Measurements from ENCODE around the gene EPB41.

EPB41 gene

DNA sequence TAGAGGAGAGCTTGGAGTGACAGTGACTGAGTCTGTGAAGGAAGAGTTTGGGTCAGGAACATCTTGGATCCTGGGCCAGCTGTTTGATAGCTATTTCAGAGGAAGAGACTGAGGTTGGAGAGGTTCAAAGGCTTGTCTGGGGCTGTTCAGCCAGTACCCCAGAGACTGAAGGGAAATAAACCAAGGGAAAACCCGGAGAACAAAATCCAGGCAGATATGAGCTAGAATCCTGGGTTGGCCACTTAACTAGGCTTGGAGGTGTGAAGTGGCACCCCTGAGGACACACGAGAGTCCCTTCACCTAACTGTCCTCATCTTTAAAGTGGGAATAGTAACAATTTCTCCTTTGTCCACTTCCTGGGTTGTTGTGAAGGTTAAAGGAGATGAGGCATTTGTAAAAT lies 23.1 kb upstream of the EPB41 start:
- DNase-seq (ENCODE audit: low read depth), result no peak

DNA sequence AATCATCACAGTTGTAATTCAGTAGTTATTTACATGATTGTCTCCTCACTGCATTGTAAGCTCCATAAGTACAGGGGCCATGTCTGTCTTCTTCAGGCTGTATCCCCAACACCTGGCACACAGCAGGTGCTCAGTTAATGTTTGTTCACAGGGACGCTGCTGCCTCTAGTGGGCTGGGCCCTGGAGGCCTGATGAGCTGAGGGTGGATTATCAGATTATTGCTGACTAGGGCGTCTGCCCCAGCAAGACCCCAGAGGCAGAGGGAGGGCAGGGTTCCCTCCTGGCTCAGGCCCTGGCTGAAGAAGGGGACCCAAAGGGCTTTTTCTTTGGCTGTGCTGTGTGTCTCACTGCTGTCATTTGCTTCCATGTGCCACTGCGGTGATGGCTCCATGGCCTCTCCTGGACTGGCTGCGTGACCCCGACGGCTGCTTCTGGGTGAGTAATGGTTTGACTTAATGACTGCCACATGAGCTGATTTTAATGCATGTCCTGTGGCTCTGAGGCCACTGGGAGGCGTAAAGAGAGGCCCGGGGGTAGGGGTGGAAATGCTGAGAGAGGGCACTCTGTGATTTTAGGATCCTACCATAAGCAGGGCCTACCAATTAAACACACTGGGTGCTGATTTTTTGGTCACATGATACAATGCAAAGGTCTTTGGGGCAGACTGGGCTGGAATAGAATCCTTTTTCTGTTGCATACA lies 20.8 kb upstream of the EPB41 start:
- no peak for DNase-seq (ENCODE audit: low read depth)

DNA sequence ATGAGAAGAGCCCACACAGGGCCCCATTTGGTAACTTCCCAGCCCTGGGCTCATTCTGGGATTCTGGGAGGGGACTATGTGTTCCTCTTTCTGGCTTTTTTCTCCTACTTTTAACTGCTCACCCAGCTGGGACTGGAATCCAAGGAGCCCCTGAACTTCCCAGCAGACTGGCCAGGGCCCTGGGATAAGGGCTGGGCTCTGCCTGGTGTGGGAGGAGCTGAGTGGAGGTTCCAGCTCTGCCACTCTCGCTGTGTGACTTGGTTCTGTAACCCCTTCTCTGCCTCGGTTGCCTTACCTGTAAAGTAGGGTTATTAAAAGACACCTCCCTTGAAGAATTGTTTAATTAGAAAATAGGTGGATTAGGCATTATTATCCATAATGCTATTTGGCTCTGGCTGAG lies 19.6 kb upstream of the EPB41 start:
- no peak for DNase-seq (ENCODE audit: low read depth)

DNA sequence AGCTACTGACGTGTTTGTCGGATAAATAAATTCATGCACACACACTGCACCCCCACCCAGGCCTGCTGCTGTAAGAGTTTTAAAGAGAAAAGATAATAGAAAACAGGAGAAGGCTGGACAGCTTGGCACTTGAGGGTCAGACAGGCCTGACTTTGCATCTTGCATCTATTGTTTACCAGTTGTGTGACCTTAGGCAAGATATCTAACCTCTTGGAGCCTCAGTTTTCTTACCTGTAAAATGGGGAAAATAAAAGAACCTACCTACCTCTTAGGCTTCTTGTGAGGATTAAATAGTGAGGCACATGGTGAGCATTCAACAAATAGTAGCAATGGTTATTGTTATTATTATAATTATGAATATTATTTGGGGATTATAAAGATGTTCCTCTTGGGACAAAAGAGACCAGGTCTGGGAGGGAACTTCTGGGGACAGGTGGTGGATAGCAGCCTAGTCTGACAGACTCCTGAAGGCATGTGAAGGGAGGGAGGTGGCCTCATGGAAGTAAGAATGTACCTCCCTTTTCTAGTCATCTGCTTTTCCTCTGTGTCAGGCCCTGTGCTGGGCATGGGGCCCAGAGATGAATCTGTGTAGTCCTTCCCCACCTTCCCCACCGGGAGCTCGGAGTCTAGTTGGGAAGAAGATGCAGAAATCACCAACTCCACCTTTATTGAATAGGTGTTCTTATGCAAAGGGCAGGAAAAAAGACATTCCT lies 18.3 kb upstream of the EPB41 start:
- DNase-seq (ENCODE audit: low read depth), result no peak

DNA sequence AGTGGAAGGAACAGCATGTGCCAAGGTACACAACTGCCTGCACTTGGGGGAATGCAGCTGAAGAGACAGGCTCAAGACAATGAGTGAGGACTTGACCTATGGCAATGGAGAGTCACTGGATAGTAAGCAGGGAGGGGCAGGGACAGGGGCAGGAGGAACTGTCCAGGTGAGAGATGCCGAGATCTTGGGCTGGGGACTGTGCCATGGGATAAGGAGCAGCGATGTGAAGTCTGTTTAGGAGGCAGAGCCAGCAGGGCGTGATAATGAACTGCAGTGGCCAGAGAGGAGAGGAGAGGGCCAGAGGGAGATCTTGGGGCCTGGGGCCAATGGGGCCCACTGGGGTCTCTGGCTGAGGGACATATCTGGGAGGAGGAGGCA lies 17.8 kb upstream of the EPB41 start:
- no peak for DNase-seq (ENCODE audit: low read depth)

DNA sequence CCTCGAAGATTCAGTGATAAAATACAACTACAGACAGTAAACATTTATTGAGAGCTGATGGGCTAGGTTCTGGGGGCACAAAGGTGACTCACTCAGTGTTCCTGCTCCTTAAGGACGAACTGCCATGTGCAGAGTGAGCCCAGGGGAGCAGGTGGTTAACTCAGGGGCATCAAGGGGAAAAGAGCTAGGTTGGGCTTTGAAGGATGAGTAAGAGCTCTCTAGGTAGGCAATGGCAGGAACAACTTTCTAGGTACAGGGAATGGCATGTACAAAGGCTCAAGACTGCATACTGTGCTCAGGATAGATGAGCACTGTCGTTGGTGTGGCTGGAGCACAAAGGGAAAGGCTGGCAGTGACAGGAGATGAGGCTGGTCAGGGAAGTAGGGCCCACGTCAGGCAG lies 16.6 kb upstream of the EPB41 start:
- DNase-seq (ENCODE audit: low read depth), result no peak

DNA sequence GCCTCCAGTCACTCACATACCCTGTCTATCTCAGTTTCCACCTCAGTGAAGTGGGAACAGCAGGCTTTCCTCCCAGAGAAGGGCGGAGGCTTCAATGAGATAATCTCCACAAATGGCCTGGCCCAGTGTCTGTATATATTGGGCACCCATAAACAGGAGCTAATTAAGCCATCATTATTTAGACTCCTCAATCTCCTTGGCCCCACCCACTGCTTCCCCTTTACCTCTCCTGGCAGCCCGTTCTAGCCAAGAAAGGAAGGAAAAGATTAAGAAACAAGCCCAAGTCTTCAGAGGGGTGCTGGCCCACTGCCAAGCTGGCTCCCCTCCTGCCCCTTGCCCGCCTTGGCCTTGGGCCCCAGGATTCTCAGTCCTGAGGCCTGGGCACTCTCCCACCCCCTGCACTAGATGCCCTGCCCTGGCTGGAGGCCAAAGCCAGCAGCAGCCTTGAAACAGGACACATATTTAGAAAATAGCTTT lies 15.9 kb upstream of the EPB41 start:
- DNase-seq (ENCODE audit: low read depth), result no peak

DNA sequence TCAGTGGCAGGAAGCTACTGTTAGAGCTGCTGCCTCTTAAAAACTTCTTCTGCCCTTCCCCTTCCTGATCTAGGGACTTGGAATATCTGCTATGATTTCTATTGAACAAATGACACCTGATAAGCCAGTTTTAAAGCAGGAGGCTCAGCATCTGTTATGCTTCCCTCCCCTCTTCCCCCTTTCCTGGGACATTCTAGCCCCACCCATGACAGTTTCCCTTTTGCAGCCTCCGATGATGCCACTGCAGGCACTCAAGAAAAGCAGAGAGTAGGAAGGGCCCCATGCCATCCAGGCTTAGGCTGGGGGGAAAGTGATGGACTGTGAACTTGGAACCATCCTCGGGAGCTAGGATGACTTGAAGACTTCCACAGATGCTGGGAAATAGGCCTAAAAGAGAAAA lies 15.1 kb upstream of the EPB41 start:
- no peak for DNase-seq (ENCODE audit: low read depth)

DNA sequence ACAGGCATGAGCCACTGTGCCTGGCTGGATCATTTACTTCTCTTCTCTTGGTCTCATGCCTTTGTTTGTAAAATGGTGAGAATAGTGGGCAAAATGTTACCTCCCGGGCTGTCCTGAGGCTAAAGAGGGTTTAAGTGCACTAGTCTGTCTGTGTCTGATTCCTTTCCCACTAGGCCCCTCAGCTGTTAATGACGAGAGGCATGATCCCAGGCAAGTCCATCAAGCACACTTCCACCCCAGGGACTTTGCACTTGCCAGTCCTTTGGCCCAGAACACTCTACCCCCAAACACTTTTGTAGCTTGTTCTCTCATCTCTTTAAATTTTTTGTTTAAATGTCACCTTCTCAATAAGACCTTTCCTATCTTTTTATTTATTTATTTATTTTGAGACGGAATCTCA lies 13.8 kb upstream of the EPB41 start:
- no peak for DNase-seq (ENCODE audit: low read depth)

DNA sequence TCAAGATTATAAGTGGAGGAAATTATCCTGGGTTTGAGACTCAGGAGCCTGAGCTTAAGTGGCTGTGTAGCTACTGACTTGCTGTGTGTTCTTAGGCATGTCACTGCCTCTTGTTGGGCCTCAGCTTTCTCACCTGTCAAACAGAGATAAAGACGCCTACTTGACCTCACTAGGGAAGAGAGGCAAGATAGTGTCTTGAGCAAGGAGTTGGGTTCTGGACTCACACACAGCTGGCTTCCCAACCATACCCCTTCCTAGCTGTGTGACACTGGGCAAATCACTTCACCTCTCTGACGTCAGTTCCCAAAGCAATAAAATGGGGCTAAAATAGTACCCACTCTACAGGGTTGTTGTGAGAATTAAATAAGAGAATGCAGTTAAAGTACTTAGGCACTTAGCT lies 11.6 kb upstream of the EPB41 start:
- DNase-seq (ENCODE audit: low read depth), result no peak

DNA sequence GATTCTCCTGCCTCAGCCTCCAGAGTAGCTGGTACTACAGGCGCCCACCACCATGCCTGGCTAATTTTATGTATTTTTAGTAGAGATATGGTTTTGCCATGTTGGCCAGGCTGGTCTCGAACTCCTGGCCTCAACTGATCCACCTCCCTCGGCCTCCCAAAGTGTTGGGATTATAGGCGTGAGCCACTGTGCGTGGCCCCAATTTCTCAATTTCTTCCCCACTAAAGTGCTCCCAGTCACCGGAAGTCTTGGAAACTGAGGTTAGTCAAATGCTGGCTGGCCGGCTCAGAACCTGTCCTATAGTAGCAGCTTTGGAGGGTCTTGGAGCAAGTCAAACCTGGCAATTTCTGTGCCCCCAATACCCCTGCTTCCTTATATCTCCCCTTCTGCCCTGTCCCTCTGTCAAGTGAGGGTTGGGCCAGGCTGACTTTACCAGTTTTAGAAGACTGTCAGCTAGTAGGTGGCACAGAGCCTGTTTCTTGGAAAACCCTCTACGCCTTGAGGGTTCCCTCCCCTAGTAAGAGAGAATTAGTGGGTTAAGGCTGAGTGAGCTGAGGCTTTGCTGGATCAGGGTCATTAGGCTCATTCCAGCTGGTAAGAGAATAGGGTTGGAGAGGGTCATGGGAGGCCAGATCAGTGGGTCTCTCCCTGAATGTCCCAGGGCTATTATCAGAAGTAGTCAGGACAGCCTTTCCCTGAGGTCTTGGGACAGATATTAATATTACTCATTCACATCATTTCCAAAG lies 8.3 kb upstream of the EPB41 start:
- no peak for DNase-seq (ENCODE audit: low read depth)

DNA sequence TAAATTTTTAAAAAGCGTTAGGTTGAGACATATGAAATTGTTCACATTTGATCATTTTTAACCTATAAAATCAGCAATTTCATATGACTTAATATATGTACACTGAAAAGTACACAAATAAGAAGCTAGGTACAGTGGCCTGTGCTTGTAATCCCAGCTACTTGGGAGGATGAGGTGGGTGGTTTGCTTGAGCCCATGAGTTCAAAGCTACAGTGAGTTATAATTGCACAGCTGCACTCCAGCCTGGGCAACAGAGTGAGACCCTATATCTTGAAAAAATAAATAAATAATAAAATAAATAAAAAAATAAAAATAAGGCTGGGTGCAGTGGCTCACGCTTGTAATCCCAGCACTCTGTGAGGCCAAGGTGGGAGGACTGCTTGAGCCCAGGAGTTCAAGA lies 5.2 kb upstream of the EPB41 start:
- no peak for DNase-seq (ENCODE audit: low read depth)

DNA sequence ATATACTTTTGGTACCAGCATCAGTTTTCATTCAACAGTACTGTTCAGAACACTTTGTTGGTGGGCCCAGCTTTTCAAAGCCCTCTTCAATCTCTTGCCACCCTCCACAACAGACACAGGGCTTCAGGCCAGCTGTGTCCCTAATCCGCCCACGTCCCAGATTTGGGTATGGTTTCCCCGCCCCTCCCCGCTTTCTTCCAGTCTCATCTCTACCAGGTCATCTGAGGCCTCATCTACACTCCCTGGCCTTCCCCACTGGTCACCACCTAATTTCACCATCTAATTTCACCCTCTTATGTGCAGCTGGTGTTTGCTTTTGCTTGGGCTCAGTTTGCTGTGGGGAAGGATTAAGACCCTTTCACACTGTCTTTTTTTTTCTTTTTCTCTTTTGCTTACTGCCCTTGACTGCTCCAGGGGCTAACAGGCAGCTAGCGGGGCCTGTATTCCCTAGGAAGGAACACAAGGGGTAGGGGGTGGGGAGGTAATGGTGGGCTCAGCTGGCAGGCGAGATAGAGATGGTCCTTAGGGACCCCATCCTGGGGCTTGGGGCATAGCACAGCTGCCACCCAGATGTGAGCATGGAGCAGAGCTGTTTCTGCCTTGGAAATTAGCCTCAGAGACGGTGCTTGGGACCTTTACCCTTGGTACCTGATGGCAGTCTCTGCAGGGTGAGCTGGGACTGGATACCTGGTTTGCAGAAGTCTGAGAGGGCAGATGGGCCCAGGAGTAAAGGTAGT lies 3.8 kb upstream of the EPB41 start:
- DNase-seq (ENCODE audit: low read depth), result no peak

DNA sequence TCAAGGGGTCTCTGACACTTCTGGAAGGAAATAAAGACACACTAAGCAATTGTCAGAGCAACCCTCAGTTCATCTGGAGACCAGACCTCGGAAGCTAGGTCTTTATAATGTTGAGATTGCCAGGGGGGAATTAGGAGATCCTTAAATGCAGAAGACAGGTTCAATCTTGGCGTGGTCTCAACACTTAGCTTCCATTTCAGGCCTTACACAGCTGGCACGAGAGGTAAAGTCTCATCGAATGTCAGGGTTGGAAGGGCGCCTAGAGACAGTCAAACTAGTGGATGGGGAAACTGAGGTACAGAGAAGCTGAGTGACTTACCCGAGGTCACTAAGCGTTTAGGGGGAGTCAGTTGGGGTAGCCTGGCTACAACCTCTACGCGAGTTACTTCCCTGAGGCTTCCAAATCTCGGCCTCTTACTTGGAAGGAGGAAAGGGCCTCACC lies 562 bp upstream of the EPB41 start:
- DNase-seq (ENCODE audit: low read depth), result no peak

DNA sequence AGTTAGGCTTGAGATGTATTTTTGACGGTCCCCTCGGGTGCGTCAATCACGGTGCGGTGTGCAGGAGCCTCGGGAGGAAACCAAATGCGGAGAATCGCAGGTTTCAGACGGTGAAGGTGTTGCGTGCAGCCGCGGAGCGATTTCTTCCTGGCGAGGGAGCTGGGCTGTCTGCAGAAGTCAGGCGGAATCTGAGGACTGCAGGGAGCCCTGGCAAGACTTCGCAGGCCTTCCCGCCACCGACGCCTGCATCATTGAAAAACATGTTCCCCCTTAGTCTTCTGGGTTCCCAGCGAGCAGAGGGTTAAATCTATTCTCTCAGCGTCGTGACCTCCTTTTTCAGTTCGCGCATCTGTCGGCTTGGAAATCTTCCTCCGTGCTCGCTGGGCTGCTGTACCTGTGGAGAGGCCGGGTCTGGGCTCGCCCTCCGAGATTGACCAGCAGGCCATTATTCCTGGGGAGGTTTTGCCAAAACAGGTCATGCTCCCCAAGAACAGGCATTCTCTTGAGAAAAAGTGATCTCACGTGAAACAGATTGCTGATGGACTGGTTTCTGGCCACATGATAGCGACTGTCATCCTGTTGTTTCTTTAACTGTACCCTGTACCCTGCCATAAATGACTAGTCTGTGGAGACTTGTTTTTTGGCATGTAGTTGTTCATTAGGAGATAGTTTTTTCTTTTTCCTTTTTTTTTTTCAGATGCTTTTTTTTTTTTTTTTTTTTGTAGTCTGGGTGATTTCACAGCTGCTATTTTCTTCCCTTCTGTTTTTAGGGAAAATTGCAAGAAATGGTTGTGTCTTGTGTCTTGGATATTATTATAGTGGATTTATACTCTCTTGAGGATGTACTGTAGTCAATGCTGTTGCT lies 894 bp downstream of the EPB41 start:
- no peak for DNase-seq (ENCODE audit: low read depth)

DNA sequence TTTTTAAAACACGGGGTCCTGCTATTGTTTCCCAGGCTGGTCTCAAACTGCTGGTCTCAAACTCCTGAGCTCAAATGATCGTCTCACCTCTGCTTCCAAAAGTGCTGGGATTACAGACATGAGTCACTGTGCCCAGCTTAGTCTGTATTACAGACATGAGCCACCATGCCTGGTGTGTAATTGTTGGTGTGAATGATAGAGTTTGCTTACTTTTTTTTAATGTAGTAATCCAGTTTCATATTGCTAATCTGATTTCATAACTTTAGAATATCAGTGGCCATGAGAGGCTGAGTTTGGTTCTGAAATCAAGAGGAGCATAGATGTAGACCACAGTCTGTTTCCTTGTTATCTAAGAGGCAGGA lies 3.4 kb downstream of the EPB41 start:
- no peak for DNase-seq (ENCODE audit: low read depth)

DNA sequence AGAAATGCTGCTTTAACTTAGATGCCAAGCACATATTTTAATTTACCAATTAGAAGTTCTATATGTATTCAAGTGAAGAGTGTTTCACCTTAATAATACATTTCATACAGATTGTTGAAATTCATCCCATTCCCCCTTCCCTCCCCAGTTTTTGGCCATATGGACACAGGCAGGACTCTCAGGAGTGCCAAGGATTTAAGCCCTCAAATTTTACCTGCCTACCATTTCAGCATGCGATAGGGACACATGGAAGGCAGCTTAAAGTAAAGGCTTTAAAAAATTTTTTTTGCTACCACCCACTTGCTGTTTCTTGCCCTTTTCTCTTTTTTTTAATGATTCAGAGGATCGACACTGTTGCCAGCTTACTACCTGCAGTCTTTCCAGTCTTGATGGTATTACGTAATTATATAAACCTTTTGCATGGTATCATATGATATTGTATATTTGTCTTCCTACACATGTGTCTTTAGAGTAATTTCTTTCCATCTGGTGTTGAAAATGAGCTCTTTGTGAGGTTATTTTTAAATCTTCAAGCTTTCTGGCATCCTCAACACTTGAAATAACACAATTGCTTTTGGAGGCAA lies 7.0 kb downstream of the EPB41 start:
- no peak for DNase-seq (ENCODE audit: low read depth)

DNA sequence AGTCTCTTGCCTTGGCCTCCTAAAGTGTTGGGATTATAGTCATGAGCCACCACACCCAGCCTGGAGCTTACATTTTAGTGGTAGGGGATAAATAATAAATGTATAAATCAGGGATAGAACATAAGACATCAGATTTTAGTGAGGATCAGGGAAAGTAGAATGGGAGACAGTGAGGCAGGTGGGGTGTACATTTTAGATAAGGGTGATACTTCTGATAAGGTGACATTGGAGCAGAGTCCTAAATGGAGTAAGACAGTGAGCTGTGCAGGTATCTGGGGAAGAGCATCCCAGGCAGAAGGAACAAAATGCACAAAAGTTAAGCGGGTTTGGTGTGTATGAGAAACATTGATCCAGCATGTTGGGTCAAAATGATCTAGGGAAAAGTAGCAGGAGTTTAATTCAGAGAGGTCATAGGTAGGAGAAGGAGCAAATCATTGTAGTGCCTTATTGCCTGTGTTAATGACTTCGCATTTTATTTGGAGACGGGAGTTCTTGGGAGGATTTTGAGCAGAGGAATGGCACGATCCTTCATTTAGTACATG lies 11.1 kb downstream of the EPB41 start:
- no peak for DNase-seq (ENCODE audit: low read depth)

DNA sequence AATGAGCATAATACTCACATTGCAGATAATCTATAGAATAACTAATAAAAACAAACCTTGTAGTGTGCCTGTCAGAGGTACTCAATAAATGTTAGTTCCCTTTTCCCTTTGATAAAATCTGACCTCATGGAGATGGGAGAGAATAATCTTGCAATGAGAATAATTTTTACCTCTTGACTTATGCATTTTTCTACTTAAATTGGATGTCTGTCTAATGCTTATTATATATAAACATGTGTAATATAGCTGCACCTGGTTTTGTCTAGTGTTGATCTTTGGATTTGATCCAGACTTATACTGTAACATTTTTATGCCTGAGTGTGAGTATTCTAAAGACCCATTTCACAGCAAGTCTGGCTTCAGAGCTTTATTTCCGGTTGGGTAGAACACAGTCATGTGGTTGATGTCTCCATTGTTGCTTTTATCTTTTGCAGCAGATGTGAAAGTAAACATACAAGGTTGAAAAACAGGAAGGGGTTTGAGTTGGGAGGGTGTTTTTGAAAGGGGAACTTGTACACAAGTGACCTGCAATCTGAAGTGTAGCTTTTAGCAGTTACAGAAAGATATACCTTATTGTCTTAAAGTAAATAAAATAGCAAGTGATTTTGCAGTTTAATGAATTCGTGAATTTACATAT lies 12.4 kb downstream of the EPB41 start:
- DNase-seq (ENCODE audit: low read depth), result no peak

DNA sequence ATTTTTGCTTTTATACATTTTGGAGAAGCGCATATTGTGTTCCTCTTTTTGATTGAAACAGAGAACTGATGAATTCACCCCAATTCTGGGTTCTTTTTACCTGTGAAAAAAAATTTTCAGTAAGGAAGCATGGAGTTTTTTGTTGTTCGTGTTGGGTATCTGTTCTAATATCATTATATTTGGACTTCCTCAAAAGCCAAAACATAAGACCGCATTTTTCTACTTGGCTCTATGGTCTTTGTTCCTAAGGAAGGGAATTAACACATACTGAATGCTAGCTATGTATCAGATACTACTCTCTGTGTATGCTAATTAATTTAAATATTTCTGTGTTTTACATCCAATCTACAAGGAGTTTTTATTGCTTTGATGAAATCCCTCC lies 12.9 kb downstream of the EPB41 start:
- DNase-seq (ENCODE audit: low read depth), result no peak

Data from HS-27A (cell line).